MM.1S (cell line): ENCODE data around the gene PTP4A2.

Experiments
- DNase-seq: peaks from one replicate; pipeline ENCODE4 v3.0.0-alpha.2; 2015
- H2AFZ ChIP-seq: fragments of 300-600 bp; sonication (generic); 2 replicates; pipeline ENCODE4 v1.6.0; 2016; ENCODE audit warnings: antibody characterized with exemption, low read length
- H3F3A ChIP-seq: fragments of 300-600 bp; sonication (generic); 2 replicates; pipeline ENCODE4 v1.6.1; 2016; ENCODE audit warnings: mild to moderate bottlenecking, antibody characterized with exemption, low read length, moderate library complexity, mixed read lengths; ENCODE audit not compliant: insufficient read depth
- H3K27ac ChIP-seq: fragments of 300-600 bp; sonication (generic); 2 replicates; pipeline ENCODE4 v1.5.1; 2016; ENCODE audit warnings: mild to moderate bottlenecking, low read length
- H3K27me3 ChIP-seq: fragments of 300-600 bp; sonication (generic); replicated peaks from 2 replicates; pipeline ENCODE4 v1.6.0; 2016; ENCODE audit warnings: low read length; ENCODE audit not compliant: insufficient read depth
- H3K36me3 ChIP-seq: fragments of 300-600 bp; sonication (generic); replicated peaks from 2 replicates; pipeline ENCODE4 v1.6.1; 2016; ENCODE audit warnings: mild to moderate bottlenecking, low read length, mixed read lengths; ENCODE audit not compliant: insufficient read depth
- H3K4me1 ChIP-seq: fragments of 300-600 bp; sonication (generic); 2 replicates; pipeline ENCODE4 v1.6.1; 2016; ENCODE audit warnings: low read length, mixed read lengths
- H3K4me2 ChIP-seq: fragments of 300-600 bp; sonication (generic); 2 replicates; pipeline ENCODE4 v1.6.0; 2016; ENCODE audit warnings: low read depth, low read length
- H3K4me3 ChIP-seq: fragments of 300-600 bp; sonication (generic); 2 replicates; pipeline ENCODE4 v1.5.1; 2016; ENCODE audit warnings: low read length, mixed read lengths
- H3K79me2 ChIP-seq: fragments of 300-600 bp; sonication (generic); 2 replicates; pipeline ENCODE4 v1.6.1; 2016; ENCODE audit warnings: mixed run types, low read length, mixed read lengths
- H3K9ac ChIP-seq: fragments of 300-600 bp; sonication (generic); 2 replicates; pipeline ENCODE4 v1.6.1; 2016; ENCODE audit warnings: low read length, mixed read lengths
- H3K9me2 ChIP-seq: fragments of 300-600 bp; sonication (generic); replicated peaks from 2 replicates; pipeline ENCODE4 v1.6.1; 2016; ENCODE audit warnings: mild to moderate bottlenecking, low read length, mixed read lengths; ENCODE audit not compliant: insufficient read depth
- H3K9me3 ChIP-seq: fragments of 300-600 bp; sonication (generic); replicated peaks from 2 replicates; pipeline ENCODE4 v1.6.1; 2016; ENCODE audit warnings: mild to moderate bottlenecking, low read length, mixed read lengths; ENCODE audit not compliant: insufficient read depth
- H4K20me1 ChIP-seq: fragments of 300-600 bp; sonication (generic); 2 replicates; pipeline ENCODE4 v1.6.1; 2016; ENCODE audit warnings: mild to moderate bottlenecking, low read length, moderate library complexity, mixed read lengths; ENCODE audit not compliant: insufficient read depth
- CTCF ChIP-seq: fragments of 300-600 bp; sonication (generic); IDR thresholded peaks from 2 replicates; pipeline ENCODE4 v1.5.1; 2016; ENCODE audit warnings: antibody characterized with exemption, low read length, mixed read lengths
- EZH2 ChIP-seq: fragments of 300-600 bp; sonication (generic); optimal IDR thresholded peaks from 2 replicates; pipeline ENCODE3; 2017; ENCODE audit warnings: low read depth, mild to moderate bottlenecking, antibody characterized with exemption, low read length, mixed read lengths
- EZH2phosphoT487 ChIP-seq: fragments of 300-600 bp; sonication (generic); IDR thresholded peaks from 2 replicates; pipeline ENCODE4 v1.6.1; 2018; ENCODE audit warnings: antibody characterized with exemption, low read length

PTP4A2 gene

GRCh38 chr1:31976401-31976800 lies 38.2 kb upstream of the PTP4A2 start:
- H3K27ac ChIP-seq = no peak overlapping the region
- no peak for TF ChIP-seq EZH2phosphoT487
- no peak for TF ChIP-seq CTCF
- no peak for TF ChIP-seq EZH2
- peaks cover 9% of the 10 kb centered on the region for H3F3A ChIP-seq
- no peaks in the 10 kb centered on the region for H3K9me2 ChIP-seq
- no peaks in the 10 kb centered on the region for H3K36me3 ChIP-seq
- no peak overlapping the region for H3K4me2 ChIP-seq
- H4K20me1 ChIP-seq = no peaks in the 10 kb centered on the region
- H3K79me2 ChIP-seq = no peaks in the 10 kb centered on the region
- H2AFZ ChIP-seq = no peak overlapping the region
- DNase-seq = no peak
- no peak overlapping the region for H3K4me3 ChIP-seq
- H3K9ac ChIP-seq = no peak overlapping the region
- no peaks in the 10 kb centered on the region for H3K9me3 ChIP-seq
- H3K27me3 ChIP-seq = no peaks in the 10 kb centered on the region
- H3K4me1 ChIP-seq = peaks cover 17% of the 10 kb centered on the region

GRCh38 chr1:31970873-31971272 lies 32.7 kb upstream of the PTP4A2 start:
- H3K27me3 ChIP-seq = no peaks in the 10 kb centered on the region
- DNase-seq = no peak
- no peaks in the 10 kb centered on the region for H3K36me3 ChIP-seq

GRCh38 chr1:31961536-31961935 lies 23.4 kb upstream of the PTP4A2 start:
- no peak overlapping the region for H2AFZ ChIP-seq
- no peaks in the 10 kb centered on the region for H3K79me2 ChIP-seq

More at GRCh38 chr1:31970873-31971272, 32.7 kb upstream of the PTP4A2 start:
- Histone ChIP-seq H4K20me1 (no peaks in the 10 kb centered on the region), H3K4me1 (no peaks in the 10 kb centered on the region), H3F3A (no peaks in the 10 kb centered on the region), H3K9ac (no peak overlapping the region), H3K79me2 (no peaks in the 10 kb centered on the region), H3K9me2 (no peaks in the 10 kb centered on the region), H3K9me3 (no peaks in the 10 kb centered on the region), H3K27ac (no peak overlapping the region), H3K4me2 (no peak overlapping the region), H2AFZ (no peak overlapping the region), H3K4me3 (no peak overlapping the region)
- TF ChIP-seq EZH2phosphoT487 (no peak), CTCF (no peak), EZH2 (no peak)

More at GRCh38 chr1:31961536-31961935, 23.4 kb upstream of the PTP4A2 start:
- no peaks in the 10 kb centered on the region for H4K20me1 ChIP-seq
- H3K4me2 ChIP-seq = no peak overlapping the region
- H3K27ac ChIP-seq = no peak overlapping the region
- peaks cover 8% of the 10 kb centered on the region for H3K4me1 ChIP-seq
- no peaks in the 10 kb centered on the region for H3K9me2 ChIP-seq
- H3K4me3 ChIP-seq = no peak overlapping the region
- H3K27me3 ChIP-seq = no peaks in the 10 kb centered on the region
- TF ChIP-seq CTCF (no peak), EZH2phosphoT487 (no peak), EZH2 (no peak)
- H3K9me3 ChIP-seq = no peaks in the 10 kb centered on the region
- no peak for DNase-seq
- H3K9ac ChIP-seq = no peak overlapping the region
- no peaks in the 10 kb centered on the region for H3K36me3 ChIP-seq
- H3F3A ChIP-seq = no peaks in the 10 kb centered on the region
